GM12892 (cell line): ENCODE data around the gene PAX5. TPM values are rescaled to one million over a fixed set of nuclear protein-coding genes. Genes with fewer than 3 reads are reported as not detected.
"Not testable (repeated sequence)": the region's sequence is repeated elsewhere in the genome, so short reads cannot be mapped to it uniquely, and the experiment has no call there.

ENCODE experiments used
- DNase-seq: peaks from one replicate; pipeline ENCODE4 v3.0.0; 2011; ENCODE audit not compliant: insufficient read length
- FAIRE-seq: peaks from 2 replicates; lab custom pipeline; 2011; peaks lifted over from hg19 to GRCh38; lab: Jason Lieb, UNC
- POLR2A ChIP-seq: IDR thresholded peaks from 2 replicates; pipeline ENCODE4 v1.6.1; 2011; ENCODE audit warnings: low read depth, low read length, control low read depth
- POLR2AphosphoS5 ChIP-seq: IDR thresholded peaks from 2 replicates; pipeline ENCODE4 v1.6.1; 2011; ENCODE audit warnings: low read depth, low read length, control low read depth
- TAF1 ChIP-seq: IDR thresholded peaks from 2 replicates; pipeline ENCODE4 v1.6.1; 2011; ENCODE audit warnings: low read depth, mild to moderate bottlenecking, control low read depth, low read length, borderline replicate concordance
- polyA plus RNA-seq: library from polyadenylated mRNA; unstranded; fragments of >200 nt; gene quantifications from one replicate; pipeline ENCODE4 v1.2.1, GENCODE V29; 2012; ENCODE audit warnings: missing spikeins, inconsistent platforms; ENCODE audit not compliant: missing spikeins

The PAX5 gene
- 33.5 TPM for polyA plus RNA-seq

DNA sequence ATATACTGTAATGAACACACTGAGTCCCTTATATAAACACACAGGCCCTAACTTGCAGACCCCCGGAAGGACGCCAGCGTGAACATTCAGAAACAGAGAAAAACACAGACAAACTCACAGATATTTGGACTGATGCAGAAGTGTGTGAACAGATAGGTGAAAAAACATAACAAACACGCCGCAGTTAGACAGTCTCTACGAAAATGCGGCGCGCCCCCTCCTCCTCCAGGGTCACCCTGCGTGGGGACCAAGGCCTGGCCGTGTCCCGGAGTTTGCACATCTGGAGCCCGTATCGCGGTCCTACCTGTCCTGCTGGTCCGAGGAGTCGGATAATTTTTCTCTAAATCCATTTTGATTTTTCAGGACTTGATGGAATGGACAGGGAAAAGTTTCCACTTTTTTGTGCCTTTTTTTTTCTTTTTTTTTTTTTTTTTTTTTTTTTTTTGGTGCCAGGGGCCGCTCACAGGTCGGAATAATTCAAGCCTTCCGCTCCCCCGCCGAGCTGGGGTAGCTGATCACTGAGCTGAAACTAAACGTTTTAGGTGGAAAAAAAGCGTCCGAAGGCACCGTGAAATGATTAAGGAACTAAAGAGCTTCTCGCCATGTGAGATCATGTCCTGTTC lies at the start of gene PAX5:
Gene PAX5 (minus strand): TSS at position 587 of the 623 bp plus-strand sequence. CDS start 237 bp downstream, at position 350.
- FAIRE-seq, result peak; percentile 24
- no peak for TF ChIP-seq TAF1
- TF ChIP-seq POLR2A, result no peak
- no peak for TF ChIP-seq POLR2AphosphoS5
- DNase-seq, result no peak

DNA sequence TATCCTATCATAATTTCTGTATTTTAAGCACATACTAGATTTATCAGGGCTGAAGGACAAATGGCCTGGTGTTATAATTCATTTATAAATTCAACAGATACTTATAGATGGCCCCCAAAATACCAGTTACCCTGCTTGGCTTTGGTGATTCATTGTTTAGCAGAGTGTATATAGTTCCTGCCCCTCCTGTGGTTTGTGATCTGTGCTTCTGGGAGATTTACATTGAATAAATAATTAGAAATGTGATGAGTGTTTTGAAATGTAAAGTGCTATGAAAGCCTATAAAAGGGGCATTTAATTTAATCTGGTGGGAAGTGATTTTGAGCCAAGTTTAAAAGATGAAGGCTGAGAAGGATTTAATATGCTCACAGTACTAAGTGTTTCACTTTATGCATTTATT lies 49.6 kb upstream of the PAX5 start:
- no peak for DNase-seq
- no peak for FAIRE-seq
- TF ChIP-seq POLR2A, result no peak
- TF ChIP-seq POLR2AphosphoS5, result no peak
- TF ChIP-seq TAF1, result no peak

DNA sequence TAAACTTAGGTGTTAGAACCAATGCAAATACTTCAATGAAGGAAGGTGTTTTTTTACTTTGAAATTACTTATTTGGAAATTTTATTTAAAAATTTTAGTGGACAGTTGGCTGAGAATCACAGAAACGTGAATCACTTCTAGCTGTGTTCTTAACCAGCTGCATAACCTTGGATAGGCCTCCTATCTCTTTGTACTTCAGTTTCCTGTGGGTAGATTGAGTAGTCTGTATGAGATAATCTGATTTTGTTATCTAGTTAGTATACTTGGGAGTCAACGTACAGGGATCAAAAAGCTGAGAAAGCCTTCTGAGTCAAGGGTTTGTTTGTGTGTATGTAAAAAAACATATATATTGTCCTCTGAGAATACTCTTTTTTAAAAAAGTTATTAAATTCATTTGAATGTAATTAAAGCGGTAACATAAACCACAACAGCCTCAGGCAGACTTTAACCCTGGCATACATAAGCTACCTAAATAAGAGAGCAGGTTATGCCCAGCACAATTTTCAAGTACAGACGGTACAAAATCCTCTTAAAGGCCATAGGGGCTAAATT lies 48.2 kb upstream of the PAX5 start:
- DNase-seq (no peak), FAIRE-seq (peak; percentile 46)
- TF ChIP-seq POLR2AphosphoS5 (no peak), POLR2A (no peak), TAF1 (no peak)

DNA sequence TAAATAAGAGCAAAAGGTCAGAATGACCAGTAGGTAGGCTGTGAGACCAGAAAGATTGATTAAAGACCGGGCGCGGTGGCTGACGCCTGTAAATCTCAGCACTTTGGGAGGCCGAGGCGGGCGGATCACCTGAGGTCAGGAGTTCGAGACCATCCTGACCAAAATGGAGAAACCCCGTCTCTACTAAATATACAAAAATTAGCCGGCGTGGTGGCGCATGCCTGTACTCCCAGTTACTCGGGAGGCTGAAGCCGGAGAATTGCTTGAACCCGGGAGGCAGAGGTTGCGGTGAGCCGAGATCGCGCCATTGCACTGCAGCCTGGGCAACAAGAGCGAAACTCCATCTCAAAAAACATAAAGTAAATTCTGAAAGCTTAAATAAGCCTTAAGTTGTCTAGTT lies 47.4 kb upstream of the PAX5 start:
- FAIRE-seq, DNase-seq: not testable (repeated sequence)

DNA sequence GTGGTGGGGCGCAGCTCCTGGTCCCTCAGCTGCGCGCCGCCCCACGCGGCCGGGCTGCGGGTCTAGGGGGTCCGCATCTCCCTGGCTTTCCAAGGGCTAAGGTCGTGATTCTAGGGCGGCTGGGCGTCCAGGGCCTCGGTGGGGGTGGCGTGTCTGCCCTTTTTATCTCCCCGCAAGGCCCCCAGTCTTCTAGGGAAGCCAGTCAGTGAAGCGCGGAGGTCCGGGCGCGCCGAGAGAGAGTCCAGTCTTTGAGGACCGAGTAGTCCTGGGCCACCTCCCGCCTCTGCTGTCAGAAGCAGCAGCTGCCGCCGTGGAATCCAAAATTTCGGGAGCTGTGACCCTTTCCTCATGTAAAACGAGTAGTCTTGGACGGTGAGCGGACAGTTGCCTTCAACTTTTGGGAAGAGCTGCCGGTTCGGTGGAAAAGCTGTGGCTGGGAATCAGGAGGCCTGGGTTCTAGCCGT lies 46.1 kb upstream of the PAX5 start:
- not testable (repeated sequence) for FAIRE-seq, DNase-seq

DNA sequence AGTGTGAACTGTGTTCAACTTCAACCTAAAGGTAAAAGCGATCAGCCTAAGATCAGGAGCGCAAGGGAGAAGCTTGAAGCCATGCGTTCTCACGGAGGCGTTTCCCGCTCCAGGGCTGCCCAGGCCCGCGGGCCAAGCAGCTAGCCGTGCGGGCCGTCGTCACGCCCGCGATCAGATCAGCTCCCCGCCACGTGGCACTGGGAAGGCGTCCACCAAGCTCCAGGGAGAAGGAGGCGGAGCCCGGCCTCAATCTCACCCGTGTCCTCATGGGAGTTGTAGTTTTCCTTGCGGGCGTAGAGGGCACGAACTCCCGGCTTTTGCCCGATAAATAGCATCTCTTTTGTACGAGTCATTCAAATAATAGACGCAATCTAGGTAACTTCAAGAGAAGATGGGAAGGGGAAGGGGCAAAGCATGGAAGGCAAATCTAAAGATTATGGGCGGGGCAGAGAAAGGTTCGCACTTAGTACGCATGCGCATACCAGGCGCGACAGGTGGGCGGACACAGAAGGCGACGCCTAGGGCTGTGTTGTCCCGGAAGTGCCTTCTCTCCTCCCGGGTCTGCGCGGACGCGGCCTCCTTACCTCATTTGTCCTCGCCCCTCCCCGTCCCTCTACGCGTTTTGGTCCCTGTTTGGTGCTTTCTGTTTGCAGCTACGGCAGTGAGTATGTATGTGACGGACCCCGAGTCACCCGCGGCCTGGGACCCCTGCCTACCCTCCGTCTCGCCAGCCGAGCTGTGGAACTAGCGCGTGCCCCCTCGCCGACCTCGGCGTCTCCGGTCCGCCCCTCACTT lies 45.5 kb upstream of the PAX5 start:
- FAIRE-seq, result peak; percentile 100
- DNase-seq, result peak; percentile 79
- TF ChIP-seq POLR2AphosphoS5 (peak; percentile 75), TAF1 (peak; percentile 82; the same call in 1 of the 2 replicates), POLR2A (peak; percentile 82)

DNA sequence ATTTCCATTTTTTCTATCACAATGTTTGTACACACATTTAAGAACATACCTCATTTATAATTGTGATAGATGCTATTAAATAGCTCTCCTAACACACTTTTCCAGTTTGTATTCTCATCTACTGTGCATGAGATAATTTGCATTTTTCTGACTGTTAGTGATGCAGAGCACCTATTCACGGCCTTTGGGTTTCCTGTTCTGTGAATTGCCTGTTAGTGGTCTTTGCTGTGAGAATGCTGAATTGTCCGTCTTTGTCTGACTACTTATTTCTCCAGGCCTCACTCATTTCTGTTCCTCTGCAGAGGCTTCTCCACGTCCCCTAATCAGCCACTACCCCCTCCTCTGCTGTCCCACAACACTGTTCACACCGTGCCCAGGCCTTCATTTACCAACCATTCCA lies 40.7 kb upstream of the PAX5 start:
- peak; percentile 89 for FAIRE-seq

DNA sequence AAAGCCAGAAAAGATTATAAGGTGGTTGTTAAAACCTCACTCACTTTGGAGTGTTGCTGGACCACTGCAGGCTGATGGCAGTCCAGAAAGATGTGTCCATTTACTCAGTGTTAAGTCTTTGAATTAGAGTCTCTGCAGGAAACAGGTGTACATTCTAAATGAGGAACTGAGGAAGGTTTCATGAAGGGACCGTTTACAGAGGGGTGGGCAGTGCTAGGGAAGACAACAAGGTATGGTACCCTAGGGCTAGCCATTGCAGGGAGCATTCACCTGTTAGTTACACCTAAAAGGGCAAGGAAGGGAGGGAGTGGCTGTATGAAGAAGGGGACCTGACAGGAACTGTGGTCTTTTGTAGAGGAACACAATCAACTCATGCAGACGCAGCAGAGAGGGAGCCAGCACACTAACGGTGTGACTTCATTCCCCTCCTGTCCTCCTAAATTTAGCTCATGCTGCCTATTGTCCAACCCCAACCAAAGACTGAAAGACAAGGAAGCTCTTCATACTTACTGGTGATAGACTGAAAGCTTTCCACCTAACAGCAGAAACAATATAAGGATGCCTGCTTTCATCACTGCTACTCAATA lies 32.2 kb upstream of the PAX5 start:
- TF ChIP-seq POLR2A (no peak), POLR2AphosphoS5 (no peak), TAF1 (no peak)
- FAIRE-seq (peak; percentile 94), DNase-seq (no peak)

More for the DNA sequence above, 40.7 kb upstream of the PAX5 start:
- DNase-seq, result not testable (repeated sequence)

DNA sequence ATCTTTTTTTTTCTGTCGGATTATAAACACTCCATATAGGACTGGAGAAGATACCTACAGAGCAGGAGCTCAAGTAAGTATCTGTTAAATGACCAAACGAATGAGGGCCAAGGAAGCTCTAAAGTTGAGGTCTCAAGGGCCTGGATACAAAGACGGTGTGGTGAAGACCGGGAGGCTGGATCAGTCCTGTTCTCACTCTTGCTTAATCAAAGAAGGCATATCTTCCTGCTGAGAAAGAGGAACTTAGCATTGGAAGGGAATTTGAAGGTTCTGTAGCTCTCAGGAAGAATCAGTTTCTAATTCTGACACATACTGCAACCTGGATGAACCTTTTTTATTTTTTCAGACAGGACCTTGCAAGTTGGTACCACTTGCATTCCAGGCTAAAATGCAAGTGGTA lies 28.3 kb upstream of the PAX5 start:
- FAIRE-seq (no peak), DNase-seq (no peak)
- TF ChIP-seq POLR2A, result no peak
- TF ChIP-seq POLR2AphosphoS5, result no peak
- TF ChIP-seq TAF1, result no peak

DNA sequence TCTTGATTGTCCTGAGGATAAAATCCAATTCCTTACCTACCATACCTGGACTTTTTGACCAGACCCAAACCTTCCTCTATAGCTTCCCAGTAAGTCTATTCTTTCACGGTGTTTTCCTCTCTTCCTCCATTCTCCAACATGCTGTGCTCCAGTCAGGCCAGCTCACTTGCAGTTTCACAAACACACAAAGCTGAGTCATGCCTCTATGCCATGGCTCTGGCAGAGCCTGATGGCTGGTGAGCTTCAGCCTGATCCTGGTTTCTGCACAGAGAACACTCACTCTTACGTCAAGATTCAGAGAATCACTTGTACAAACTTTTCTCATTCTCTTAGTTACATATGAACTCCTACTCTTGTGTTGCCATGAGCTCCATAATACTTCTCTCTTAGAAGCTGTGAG lies 27.7 kb upstream of the PAX5 start:
- FAIRE-seq (no peak), DNase-seq (no peak)
- TF ChIP-seq TAF1, result no peak
- TF ChIP-seq POLR2A, result no peak

DNA sequence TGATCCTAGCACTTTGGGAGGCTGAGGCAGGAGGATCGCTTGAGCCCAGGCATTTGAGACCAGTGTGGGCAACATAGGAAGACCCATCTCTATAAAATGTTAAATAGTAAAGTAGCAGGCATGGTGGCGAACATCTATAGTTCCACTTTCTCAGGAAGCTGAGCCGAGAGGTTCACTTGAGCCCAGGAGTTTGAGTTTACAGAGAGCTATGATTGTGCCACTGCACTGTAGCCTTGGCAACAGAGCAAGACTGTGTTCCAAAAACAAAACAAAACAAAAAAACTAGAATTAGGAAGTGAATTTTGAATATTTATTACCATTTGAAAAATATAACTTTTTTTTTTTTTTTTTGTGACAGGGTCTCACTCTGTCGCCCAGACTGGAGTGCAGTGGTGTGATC lies 26.8 kb upstream of the PAX5 start:
- no peak for FAIRE-seq
- no peak for DNase-seq
- no peak for TF ChIP-seq POLR2AphosphoS5
- TF ChIP-seq POLR2A, result no peak
- TF ChIP-seq TAF1, result no peak
